ENCODE measurements around the gene OBSCN.
"Not testable (repeated sequence)": the region's sequence is repeated elsewhere in the genome, so short reads cannot be mapped to it uniquely, and the experiment has no call there.

OBSCN gene

DNA sequence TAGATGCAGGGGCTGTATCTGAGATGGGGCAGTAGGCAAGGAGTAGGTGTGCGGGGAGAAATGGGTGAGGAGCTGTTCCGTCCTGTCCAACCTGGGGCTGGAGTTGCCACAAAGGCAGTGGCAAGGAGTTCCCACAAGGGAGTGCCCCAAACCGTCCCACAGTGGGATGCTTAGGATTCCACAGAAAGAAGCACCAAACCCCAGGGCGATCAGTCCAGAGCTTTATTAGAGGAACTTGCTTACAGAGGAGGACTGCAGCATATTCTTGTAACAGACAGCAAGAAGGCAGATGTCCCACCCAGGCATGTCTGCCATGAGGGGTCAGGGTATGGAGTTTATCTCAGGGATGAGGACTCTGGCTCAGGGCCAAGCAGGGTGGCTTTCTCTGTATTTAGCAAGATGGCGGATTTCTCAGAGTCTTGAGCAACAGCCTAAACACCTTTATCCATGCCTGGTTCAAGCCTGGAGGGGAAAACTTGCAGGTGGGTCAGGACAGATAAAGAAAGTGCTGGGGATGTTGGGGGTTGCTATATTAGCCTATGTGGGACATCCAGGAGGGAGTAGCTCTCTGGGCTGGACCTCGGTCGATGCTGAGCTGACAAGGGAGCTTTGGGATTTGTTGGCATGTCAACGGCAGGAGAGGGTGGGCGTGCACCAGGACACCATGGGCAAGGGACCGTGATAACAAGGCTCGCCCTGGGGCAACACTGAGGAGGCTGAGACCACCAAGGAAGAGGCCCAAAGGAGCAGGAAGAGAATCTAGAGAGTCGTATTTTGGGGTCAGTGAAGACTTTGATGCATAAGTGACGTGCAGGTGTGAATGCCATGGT is 32.8 kb downstream of the OBSCN start:
- TF ChIP-seq, protein P1, sequence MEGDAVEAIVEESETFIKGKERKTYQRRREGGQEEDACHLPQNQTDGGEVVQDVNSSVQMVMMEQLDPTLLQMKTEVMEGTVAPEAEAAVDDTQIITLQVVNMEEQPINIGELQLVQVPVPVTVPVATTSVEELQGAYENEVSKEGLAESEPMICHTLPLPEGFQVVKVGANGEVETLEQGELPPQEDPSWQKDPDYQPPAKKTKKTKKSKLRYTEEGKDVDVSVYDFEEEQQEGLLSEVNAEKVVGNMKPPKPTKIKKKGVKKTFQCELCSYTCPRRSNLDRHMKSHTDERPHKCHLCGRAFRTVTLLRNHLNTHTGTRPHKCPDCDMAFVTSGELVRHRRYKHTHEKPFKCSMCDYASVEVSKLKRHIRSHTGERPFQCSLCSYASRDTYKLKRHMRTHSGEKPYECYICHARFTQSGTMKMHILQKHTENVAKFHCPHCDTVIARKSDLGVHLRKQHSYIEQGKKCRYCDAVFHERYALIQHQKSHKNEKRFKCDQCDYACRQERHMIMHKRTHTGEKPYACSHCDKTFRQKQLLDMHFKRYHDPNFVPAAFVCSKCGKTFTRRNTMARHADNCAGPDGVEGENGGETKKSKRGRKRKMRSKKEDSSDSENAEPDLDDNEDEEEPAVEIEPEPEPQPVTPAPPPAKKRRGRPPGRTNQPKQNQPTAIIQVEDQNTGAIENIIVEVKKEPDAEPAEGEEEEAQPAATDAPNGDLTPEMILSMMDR (IDR thresholded peaks at IDR 0.05; ENCODE audit: insufficient read depth, low read depth, low read length, missing control alignments): no peak
- DNase-seq (ENCODE audit: low read depth): no peak
- no peak overlapping the region for H3K4me3 ChIP-seq (ENCODE audit: low read length)

DNA sequence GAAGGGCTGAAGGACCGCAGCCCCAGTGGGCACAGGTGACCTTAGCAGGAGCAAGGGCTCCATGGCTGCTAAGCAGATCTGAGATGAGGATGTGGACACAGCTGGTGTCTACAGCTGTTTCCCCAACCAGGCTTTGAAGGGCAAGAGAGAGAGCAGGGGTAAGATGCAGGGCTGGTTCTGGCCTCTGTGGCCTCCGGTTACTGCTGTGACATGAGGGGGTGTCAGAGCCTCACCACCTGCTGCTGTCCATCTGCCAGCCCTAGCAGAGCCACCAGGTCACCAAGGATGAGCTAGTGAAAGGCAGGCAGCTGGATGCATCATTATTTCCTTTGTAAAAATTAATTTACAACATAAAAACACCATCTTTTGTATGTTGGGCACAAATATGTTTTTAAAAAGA is 33.4 kb downstream of the OBSCN start:
- DNase-seq (ENCODE audit: low read depth): no peak
- H3K4me3 ChIP-seq (ENCODE audit: low read length): no peak overlapping the region
- TF ChIP-seq, protein P1 (IDR thresholded peaks at IDR 0.05; ENCODE audit: insufficient read depth, low read depth, low read length, missing control alignments): no peak

- TF ChIP-seq, protein P1 (IDR thresholded peaks at IDR 0.05; ENCODE audit: insufficient read depth, low read depth, low read length, missing control alignments): no peak
- no peak for DNase-seq (ENCODE audit: low read depth)
- H3K4me3 ChIP-seq (ENCODE audit: low read length): no peak overlapping the region
Measured at GRCh38 chr1:228242409-228242808, 34.6 kb downstream of the OBSCN start.

GRCh38 chr1:228243093-228243492 is 35.2 kb downstream of the OBSCN start:
- H3K4me3 ChIP-seq (ENCODE audit: low read length): no peak overlapping the region

DNA sequence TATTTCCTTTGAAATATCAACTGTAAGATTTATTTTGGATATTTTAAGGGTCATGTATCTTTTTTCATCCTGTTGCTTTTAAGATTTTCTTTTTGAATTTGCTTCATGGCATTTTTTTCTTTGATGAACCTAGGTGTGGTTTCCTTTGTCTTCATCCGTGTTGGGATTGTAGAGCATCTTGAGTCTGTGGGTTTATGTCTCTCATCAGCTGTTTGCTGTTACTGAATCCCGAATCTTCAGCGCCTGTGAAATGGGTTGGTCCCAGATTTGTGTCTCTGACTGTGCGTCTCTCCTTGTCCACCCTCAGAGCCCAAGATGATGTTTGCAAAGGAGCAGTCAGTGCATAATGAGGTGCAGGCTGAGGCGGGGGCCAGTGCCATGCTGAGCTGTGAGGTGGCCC is 36.1 kb downstream of the OBSCN start:
- not testable (repeated sequence) for DNase-seq (ENCODE audit: low read depth); H3K4me3 ChIP-seq (ENCODE audit: low read length)

More at GRCh38 chr1:228243093-228243492, 35.2 kb downstream of the OBSCN start:
- no peak for DNase-seq (ENCODE audit: low read depth)
- TF ChIP-seq, protein P1 (IDR thresholded peaks at IDR 0.05; ENCODE audit: insufficient read depth, low read depth, low read length, missing control alignments): no peak

DNA sequence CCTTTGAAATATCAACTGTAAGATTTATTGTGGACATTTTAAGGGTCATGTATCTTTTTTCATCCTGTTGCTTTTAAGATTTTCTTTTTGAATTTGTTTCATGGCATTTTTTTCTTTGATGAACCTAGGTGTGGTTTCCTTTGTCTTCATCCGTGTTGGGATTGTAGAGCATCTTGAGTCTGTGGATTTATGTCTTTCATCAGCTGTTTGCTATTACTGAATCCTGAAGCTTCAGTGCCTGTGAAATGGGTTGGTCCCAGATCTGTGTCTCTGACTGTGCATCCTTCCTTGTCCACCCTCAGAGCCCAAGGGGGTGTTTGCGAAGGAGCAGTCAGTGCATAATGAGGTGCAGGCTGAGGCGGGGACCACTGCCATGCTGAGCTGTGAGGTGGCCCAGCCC is 37.3 kb downstream of the OBSCN start:
- H3K4me3 ChIP-seq (ENCODE audit: low read length): no peak overlapping the region
- TF ChIP-seq, protein P1 (IDR thresholded peaks at IDR 0.05; ENCODE audit: insufficient read depth, low read depth, low read length, missing control alignments): no peak
- no peak for DNase-seq (ENCODE audit: low read depth)

GRCh38 chr1:228246216-228246900 is 38.5 kb downstream of the OBSCN start:
- TF ChIP-seq, protein P1 (IDR thresholded peaks at IDR 0.05; ENCODE audit: insufficient read depth, low read depth, low read length, missing control alignments): no peak
- H3K4me3 ChIP-seq (ENCODE audit: low read length): no peak overlapping the region
- no peak for DNase-seq (ENCODE audit: low read depth)
